Lower lobe of right lung (tissue), 2 donors: ENCODE data around the gene ATPAF1. TPM values are rescaled to one million over a fixed set of nuclear protein-coding genes. Genes with fewer than 3 reads are reported as not detected.
"Not testable (repeated sequence)": the region's sequence is repeated elsewhere in the genome, so short reads cannot be mapped to it uniquely, and the experiment has no call there.

Source experiments
- ATAC-seq, 2 donors: fragments of 200-7000 bp; cut with Tn5 transposase; one replicate each; pipeline ENCODE4 v1.9.1; 2020 to 2022; ENCODE audit warnings: mild to moderate bottlenecking in 2 of 2, moderate library complexity in 2 of 2
- DNase-seq: peaks from one replicate; pipeline ENCODE4 v3.0.0-alpha.2; 2020
- H3K27ac ChIP-seq: fragments of 200-600 bp; one replicate; pipeline ENCODE4 v1.8.0; 2022
- H3K27me3 ChIP-seq: fragments of 200-600 bp; one replicate; pipeline ENCODE4 v1.8.0; 2022; ENCODE audit warnings: low read depth
- H3K36me3 ChIP-seq: fragments of 200-600 bp; one replicate; pipeline ENCODE4 v1.8.0; 2022; ENCODE audit warnings: mild to moderate bottlenecking
- H3K4me1 ChIP-seq: fragments of 200-600 bp; one replicate; pipeline ENCODE4 v1.8.0; 2022
- H3K4me3 ChIP-seq: fragments of 200-600 bp; one replicate; pipeline ENCODE4 v1.8.0; 2022; ENCODE audit warnings: mild to moderate bottlenecking
- H3K9me3 ChIP-seq: fragments of 200-600 bp; one replicate; pipeline ENCODE4 v1.8.0; 2022
- CTCF ChIP-seq: fragments of 200-600 bp; IDR thresholded peaks from one replicate; pipeline ENCODE4 v1.8.0; 2022; ENCODE audit warnings: antibody characterized with exemption, mild to moderate bottlenecking
- intact Hi-C: fragments of 100-400 bp; cut with DNase I; formaldehyde crosslinking; loops from one replicate; pipeline ENCODE4 v1.11.0; 2022
- total RNA-seq: library from RNA; stranded (reverse); fragmentation: NEBNext Ultra II Directional; extraction: Animal tissue kit (Norgen Biotek cat#: 25700); gene quantifications from one replicate; pipeline ENCODE4 v1.2.1, GENCODE V29; 2021
- donor health status: DM: no; HTN: yes; CAD: no; lungs with severe emphysema.

ATPAF1 gene
- total RNA-seq, 1 donor from 2014 or later: 34.9 TPM

DNA sequence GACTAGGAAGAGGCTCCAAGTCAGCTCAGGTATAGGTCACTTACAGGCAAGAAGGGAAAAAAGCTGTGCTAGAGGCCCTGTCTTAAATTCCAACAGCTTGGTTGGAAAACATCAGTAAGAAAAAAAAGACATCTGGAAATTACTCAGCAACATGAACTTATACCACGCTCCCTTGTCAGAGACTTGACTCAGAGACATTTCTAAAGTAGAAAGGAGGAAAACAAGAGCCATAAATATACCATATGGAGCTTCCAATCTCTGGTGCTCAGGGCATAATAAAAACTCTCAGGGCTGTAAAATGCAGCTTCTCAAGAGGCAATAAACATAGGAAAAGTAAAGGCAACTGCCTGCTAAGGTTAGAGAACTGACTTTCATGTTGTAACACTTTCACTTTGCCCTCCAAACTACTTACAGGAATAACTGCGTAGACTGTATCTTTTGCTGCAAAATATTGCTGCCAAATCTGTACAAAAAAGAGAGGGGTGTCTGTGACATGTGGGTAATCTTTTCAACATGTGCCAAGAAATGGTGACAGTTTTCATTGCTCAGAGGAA is 14.7 kb downstream of the ATPAF1 start:
- intact Hi-C loops: no loop called here
- no peak overlapping the region for H3K27ac ChIP-seq

GRCh38 chr1:46652321-46653100 is 15.7 kb downstream of the ATPAF1 start:
- H3K36me3 ChIP-seq: peaks cover 73% of the 10 kb centered on the region
- H3K4me3 ChIP-seq: no peak overlapping the region
- no peaks in the 10 kb centered on the region for H3K4me1 ChIP-seq
- no peak overlapping the region for H3K27ac ChIP-seq
- H3K27me3 ChIP-seq: no peaks in the 10 kb centered on the region
- TF ChIP-seq CTCF: no peak
- no peak for ATAC-seq
- intact Hi-C loops: no loop called here
- DNase-seq: no peak
- no peaks in the 10 kb centered on the region for H3K9me3 ChIP-seq

More for the DNA sequence above, 14.7 kb downstream of the ATPAF1 start:
- DNase-seq (no peak), ATAC-seq (no peak)
- Histone ChIP-seq H3K4me1 (no peaks in the 10 kb centered on the region), H3K4me3 (no peak overlapping the region), H3K27me3 (no peaks in the 10 kb centered on the region), H3K9me3 (no peaks in the 10 kb centered on the region), H3K36me3 (peaks cover 78% of the 10 kb centered on the region)
- TF ChIP-seq CTCF: no peak

- H3K4me1 ChIP-seq, DNase-seq, H3K9me3 ChIP-seq, H3K27ac ChIP-seq, intact Hi-C loops, ATAC-seq, H3K27me3 ChIP-seq, H3K4me3 ChIP-seq: not testable (repeated sequence)
- H3K36me3 ChIP-seq: peaks cover 72% of the 10 kb centered on the region
Observed at GRCh38 chr1:46651152-46651551, 17.0 kb downstream of the ATPAF1 start.

DNA sequence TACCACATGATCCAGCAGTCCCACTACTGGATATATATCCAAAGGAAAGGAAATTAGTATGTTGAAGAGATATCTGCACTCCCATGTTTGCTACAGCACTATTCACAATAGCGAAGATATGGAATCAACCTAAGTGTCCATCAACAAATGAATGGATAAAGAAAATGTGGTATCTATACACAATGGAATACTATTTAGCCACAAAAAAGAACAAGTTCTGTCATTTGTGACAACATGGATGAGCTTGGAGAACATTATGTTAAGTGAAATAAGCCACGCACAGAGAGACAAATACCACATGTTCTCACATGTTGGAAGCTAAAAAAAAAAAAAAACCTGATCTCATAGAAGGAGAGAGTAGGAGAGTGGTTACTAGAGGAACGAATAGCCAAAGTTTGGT is 17.7 kb downstream of the ATPAF1 start:
- intact Hi-C loops: no loop called here
- no peaks in the 10 kb centered on the region for H3K27me3 ChIP-seq
- ATAC-seq (no peak), DNase-seq (no peak)
- H3K4me3 ChIP-seq: no peak overlapping the region
- no peaks in the 10 kb centered on the region for H3K9me3 ChIP-seq
- H3K27ac ChIP-seq: no peak overlapping the region
- TF ChIP-seq CTCF: no peak
- no peaks in the 10 kb centered on the region for H3K4me1 ChIP-seq
- peaks cover 68% of the 10 kb centered on the region for H3K36me3 ChIP-seq

GRCh38 chr1:46649764-46650163 is 18.4 kb downstream of the ATPAF1 start:
- intact Hi-C loops: no loop called here
- H3K4me1 ChIP-seq: no peaks in the 10 kb centered on the region
- ATAC-seq: no peak
- DNase-seq: no peak
- no peak overlapping the region for H3K4me3 ChIP-seq
- no peak for TF ChIP-seq CTCF
- H3K9me3 ChIP-seq: no peaks in the 10 kb centered on the region
- H3K27me3 ChIP-seq: no peaks in the 10 kb centered on the region
- H3K27ac ChIP-seq: no peak overlapping the region
- peaks cover 60% of the 10 kb centered on the region for H3K36me3 ChIP-seq

GRCh38 chr1:46647611-46648010 is 20.6 kb downstream of the ATPAF1 start:
- H3K9me3 ChIP-seq: no peaks in the 10 kb centered on the region
- intact Hi-C loops: no loop called here
- DNase-seq: no peak
- H3K4me1 ChIP-seq: no peaks in the 10 kb centered on the region
- no peak for ATAC-seq
- H3K4me3 ChIP-seq: no peak overlapping the region
- peaks cover 44% of the 10 kb centered on the region for H3K36me3 ChIP-seq
- TF ChIP-seq CTCF: no peak
- no peaks in the 10 kb centered on the region for H3K27me3 ChIP-seq
- H3K27ac ChIP-seq: no peak overlapping the region
